Heart left ventricle (tissue), 13 donors: ENCODE results near the gene THNSL1.

ENCODE experiments used
- CTCF ChIP-seq, 12 donors: fragments of 200-600 bp; sonication (generic) in 4 of 12; IDR thresholded peaks; one replicate each; pipeline versions ENCODE4 v1.5.0 to v1.8.0; 2018 to 2022; ENCODE audit warnings: antibody characterized with exemption in 12 of 12, mild to moderate bottlenecking in 5 of 12
- POLR2A ChIP-seq, 2 donors: fragments of 450-650 bp; IDR thresholded peaks; one replicate each; pipeline ENCODE4 v1.6.1; 2017; ENCODE audit warnings: antibody characterized with exemption in 2 of 2, mild to moderate bottlenecking in 2 of 2, moderate library complexity in 2 of 2
- donor health status: ischemic (EF 13 %, LVEDD 7.1; RV severe dilation, severe dysfunction).
- donor health status: DM: no; HTN: yes; CAD: no.
- donor health status: DM: no; HTN: no; CAD: no.
- donor health status: ischemic (EF 25% LVEDD 6.9; RV normal size, moderate dysfunction).
- donor health status: ischemic (EF 25% LVEDD 5.7; RV mildly dilated, moderate dysfunction).
- donor health status: ischemic (EF 35%, LVEDD 5.7; RV mildly dilated, moderate dysfunction).
- donor health status: nonischemic (EF 11% LVEDD 7.7; RV severe dilation, severe dysfunction).
- donor health status: DM: yes; HTN: yes; CAD: no.
- donor health status: PGD.
- donor health status: ischemic (EF 29% LVEDD 5.4; RV normal size, mild dysfunction).
- donor health status: nonischemic (EF 23%, LVEDD 6.1; RV moderate dilation, normal function).

GRCh38 chr10:25057886-25058285, 41.5 kb downstream of the THNSL1 start:
- TF ChIP-seq CTCF (IDR thresholded peaks at IDR 0.05): no peak
- TF ChIP-seq POLR2A (IDR thresholded peaks at IDR 0.05): no peak
